Activated T-cell treated with anti-CD3 and anti-CD28 coated beads, Interleukin-2, amount 50 U/mL, for 48 hours (primary cell): ENCODE results near the gene LINS1.

Experiments used
- DNase-seq, 2 experiments: peaks; one replicate each; pipeline ENCODE4 v3.0.0-alpha.2; 2020

Gene LINS1

GRCh38 chr15:100602064-100602822, at the start of gene LINS1, which contains the start of gene ASB7:
TSS of gene LINS1 (minus strand) at chr15:100602184. CDS start at chr15:100580842, 21,342 bp downstream.
TSS of gene ASB7 (plus strand) at chr15:100602589. CDS start at chr15:100612217, 9,628 bp downstream.
- peak; percentile 99 for DNase-seq

- no peak for DNase-seq
Observed at GRCh38 chr15:100651253-100651652, 49.3 kb upstream of the LINS1 start.

- DNase-seq = no peak
Observed at GRCh38 chr15:100650685-100651084, 48.7 kb upstream of the LINS1 start.

- DNase-seq = no peak
Observed at GRCh38 chr15:100648951-100649350, 47.0 kb upstream of the LINS1 start.

- no peak for DNase-seq
Observed at GRCh38 chr15:100645671-100646070, 43.7 kb upstream of the LINS1 start.

- no peak for DNase-seq
Observed at GRCh38 chr15:100642950-100643338, 41.0 kb upstream of the LINS1 start.

GRCh38 chr15:100642213-100642949, 40.4 kb upstream of the LINS1 start:
- DNase-seq = no peak

GRCh38 chr15:100638177-100638730, 36.3 kb upstream of the LINS1 start:
- no peak for DNase-seq

- no peak for DNase-seq
Observed at GRCh38 chr15:100635406-100636071, 33.6 kb upstream of the LINS1 start.

- no peak for DNase-seq
Observed at GRCh38 chr15:100633763-100634075, 31.7 kb upstream of the LINS1 start.

GRCh38 chr15:100631831-100632230, 29.8 kb upstream of the LINS1 start:
- no peak for DNase-seq

- no peak for DNase-seq
Observed at GRCh38 chr15:100628746-100629145, 26.8 kb upstream of the LINS1 start.

GRCh38 chr15:100627789-100628395, 25.9 kb upstream of the LINS1 start:
- peak; percentile 54 to 65 for DNase-seq

- DNase-seq = no peak
Observed at GRCh38 chr15:100623301-100623700, 21.3 kb upstream of the LINS1 start.

- no peak for DNase-seq
Observed at GRCh38 chr15:100616700-100617099, 14.7 kb upstream of the LINS1 start.

GRCh38 chr15:100615801-100616200, 13.8 kb upstream of the LINS1 start:
- DNase-seq = no peak

- no peak for DNase-seq
Observed at GRCh38 chr15:100614918-100615317, 12.9 kb upstream of the LINS1 start.

GRCh38 chr15:100614336-100614735, 12.4 kb upstream of the LINS1 start:
- no peak for DNase-seq

GRCh38 chr15:100613208-100613607, 11.2 kb upstream of the LINS1 start:
- DNase-seq = no peak

GRCh38 chr15:100612539-100612938, 10.6 kb upstream of the LINS1 start:
- DNase-seq = no peak

- DNase-seq = peak; percentile 69
Observed at GRCh38 chr15:100602823-100603393, 924 bp upstream of the LINS1 start.

- no peak for DNase-seq
Observed at GRCh38 chr15:100601617-100602063, 344 bp downstream of the LINS1 start.

GRCh38 chr15:100601163-100601562, 821 bp downstream of the LINS1 start:
- DNase-seq = peak; percentile 54
